PC-3 (cell line): ENCODE data around the gene LIN28A.

ENCODE experiments used
- CTCF ChIP-seq: fragments of 300-600 bp; sonication (generic); conservative IDR thresholded peaks from 2 replicates; pipeline ENCODE4 v1.5.1; 2017; ENCODE audit warnings: antibody characterized with exemption, low read depth, mild to moderate bottlenecking, low read length
- EZH2phosphoT487 ChIP-seq: fragments of 300-600 bp; sonication (generic); IDR thresholded peaks from 2 replicates; pipeline ENCODE4 v1.6.1; 2018; ENCODE audit warnings: mild to moderate bottlenecking, antibody characterized with exemption, low read length, borderline replicate concordance

GRCh38 chr1:26387447-26387846, 23.2 kb upstream of the LIN28A start:
- no peak for TF ChIP-seq CTCF
- TF ChIP-seq EZH2phosphoT487: no peak
